Left lung (tissue), 10 donors: ENCODE measurements around the gene TPCN2. TPM values are rescaled to one million over a fixed set of nuclear protein-coding genes. Genes with fewer than 3 reads are reported as not detected.
A peak's percentile ranks its signal among the peaks of the same experiment; 100 is the strongest.
"Not testable (repeated sequence)": the region's sequence is repeated elsewhere in the genome, so short reads cannot be mapped to it uniquely, and the experiment has no call there.

Source experiments
- ATAC-seq: fragments of 200-7000 bp; cut with Tn5 transposase; one replicate; pipeline ENCODE4 v1.9.1; 2020; ENCODE audit warnings: moderate library complexity
- DNase-seq, 4 donors: peaks; one replicate each; pipeline ENCODE4 v3.0.0-alpha.2; 2013 to 2020
- H3K27ac ChIP-seq, 2 donors: fragments of 200-600 bp; sonication (generic) in 1 of 2; one replicate each; pipeline versions ENCODE4 v1.5.0 to v1.8.0; 2020 to 2021
- H3K27me3 ChIP-seq, 2 donors: fragments of 200-600 bp; sonication (generic) in 1 of 2; one replicate each; pipeline versions ENCODE4 v1.5.0 to v1.8.0; 2020 to 2021
- H3K36me3 ChIP-seq, 2 donors: fragments of 200-600 bp; sonication (generic) in 1 of 2; one replicate each; pipeline versions ENCODE4 v1.5.0 to v1.8.0; 2020 to 2021
- H3K4me1 ChIP-seq, 2 donors: fragments of 200-600 bp; one replicate each; pipeline ENCODE4 v1.8.0; 2021
- H3K4me3 ChIP-seq, 2 donors: fragments of 200-600 bp; sonication (generic) in 1 of 2; one replicate each; pipeline versions ENCODE4 v1.5.0 to v1.8.0; 2020 to 2021; ENCODE audit warnings: mild to moderate bottlenecking in 1 of 2
- H3K9me3 ChIP-seq, 2 donors: fragments of 200-600 bp; sonication (generic) in 1 of 2; one replicate each; pipeline versions ENCODE4 v1.5.0 to v1.8.0; 2020 to 2021
- intact Hi-C, 2 donors: fragments of 100-400 bp; cut with DNase I; formaldehyde crosslinking; loops; one replicate each; pipeline versions ENCODE4 v1.11.2 to v1.14.2; 2022
- polyA plus RNA-seq, 6 donors: library from polyadenylated mRNA; unstranded; fragments of 120-200 nt; gene quantifications; one replicate each; pipeline ENCODE4 v1.2.1, GENCODE V29; 2013; ENCODE audit not compliant: insufficient read length in 6 of 6
- total RNA-seq, 2 donors: library from RNA; stranded (reverse); fragmentation: NEBNext Ultra II Directional; extraction: Animal tissue kit (Norgen Biotek cat#: 25700); gene quantifications; one replicate each; pipeline ENCODE4 v1.2.1, GENCODE V29; 2021
- TF ChIP-seq, protein P1 (sequence below), 2 donors: fragments of 200-600 bp; sonication (generic) in 1 of 2; IDR thresholded peaks; one replicate each; pipeline versions ENCODE4 v1.5.0 to v1.8.0; 2021; ENCODE audit warnings: antibody characterized with exemption in 2 of 2
- donor health status: DM: no; HTN: yes; CAD: no.
- donor health status: DM: no; HTN: no; CAD: no.

Gene TPCN2
- total and polyA plus RNA-seq, 8 donors, result 12.1 to 22.0 (median 14.9) TPM

- DNase-seq (no peak), ATAC-seq (no peak)
- TF ChIP-seq, protein P1, sequence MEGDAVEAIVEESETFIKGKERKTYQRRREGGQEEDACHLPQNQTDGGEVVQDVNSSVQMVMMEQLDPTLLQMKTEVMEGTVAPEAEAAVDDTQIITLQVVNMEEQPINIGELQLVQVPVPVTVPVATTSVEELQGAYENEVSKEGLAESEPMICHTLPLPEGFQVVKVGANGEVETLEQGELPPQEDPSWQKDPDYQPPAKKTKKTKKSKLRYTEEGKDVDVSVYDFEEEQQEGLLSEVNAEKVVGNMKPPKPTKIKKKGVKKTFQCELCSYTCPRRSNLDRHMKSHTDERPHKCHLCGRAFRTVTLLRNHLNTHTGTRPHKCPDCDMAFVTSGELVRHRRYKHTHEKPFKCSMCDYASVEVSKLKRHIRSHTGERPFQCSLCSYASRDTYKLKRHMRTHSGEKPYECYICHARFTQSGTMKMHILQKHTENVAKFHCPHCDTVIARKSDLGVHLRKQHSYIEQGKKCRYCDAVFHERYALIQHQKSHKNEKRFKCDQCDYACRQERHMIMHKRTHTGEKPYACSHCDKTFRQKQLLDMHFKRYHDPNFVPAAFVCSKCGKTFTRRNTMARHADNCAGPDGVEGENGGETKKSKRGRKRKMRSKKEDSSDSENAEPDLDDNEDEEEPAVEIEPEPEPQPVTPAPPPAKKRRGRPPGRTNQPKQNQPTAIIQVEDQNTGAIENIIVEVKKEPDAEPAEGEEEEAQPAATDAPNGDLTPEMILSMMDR (IDR thresholded peaks at IDR 0.05), result no peak
- H3K4me1 ChIP-seq, result no peaks in the 10 kb centered on the region
- no peak overlapping the region for H3K4me3 ChIP-seq
- intact Hi-C loops, result no loop called here
- no peaks in the 10 kb centered on the region for H3K9me3 ChIP-seq
- H3K27ac ChIP-seq, result no peak overlapping the region
- no peaks in the 10 kb centered on the region for H3K27me3 ChIP-seq
- peaks cover 0 to 72% of the 10 kb centered on the region in 2 donors for H3K36me3 ChIP-seq
Measured at GRCh38 chr11:69073469-69073868, 24.7 kb downstream of the TPCN2 start.

DNA sequence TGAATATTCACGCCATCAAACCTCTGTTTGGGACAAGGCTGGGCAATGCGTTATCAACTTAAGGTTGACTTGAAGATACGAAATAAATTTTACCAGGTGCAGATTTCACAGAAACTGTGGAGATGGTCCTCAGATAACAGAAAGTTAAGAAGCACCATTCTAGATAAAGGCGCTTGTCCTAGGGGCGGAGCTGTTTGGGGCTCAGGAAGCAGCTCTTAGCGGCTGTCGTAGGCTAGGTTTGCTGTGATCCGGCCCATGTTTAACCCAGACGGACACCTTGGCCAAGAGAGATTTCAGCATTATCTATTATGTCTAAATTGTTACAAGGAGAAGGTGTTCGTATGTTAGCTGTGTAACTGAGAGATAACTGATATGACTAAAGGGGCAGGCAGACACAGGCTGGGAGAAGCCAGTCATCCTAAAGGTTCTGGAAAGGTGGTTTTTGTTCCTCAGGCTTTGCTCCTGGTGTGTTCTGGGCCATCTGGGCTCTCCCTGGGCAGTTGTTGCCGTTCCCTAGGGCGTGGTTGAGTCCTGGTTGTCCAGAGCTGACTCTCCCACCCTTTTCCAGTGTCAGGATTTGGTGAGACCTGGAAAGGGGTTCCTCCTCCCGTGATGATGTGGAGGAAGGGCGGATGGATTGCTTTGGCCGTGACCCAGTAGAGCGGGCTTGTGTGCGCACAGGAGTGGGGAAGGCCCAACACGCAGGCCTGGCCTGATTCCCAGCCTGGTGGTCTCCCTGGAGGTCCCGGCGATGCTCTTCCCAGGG is 25.8 kb downstream of the TPCN2 start:
- H3K36me3 ChIP-seq, result peaks cover 0 to 83% of the 10 kb centered on the region in 2 donors
- ATAC-seq (no peak), DNase-seq (no peak)
- TF ChIP-seq, protein P1 (IDR thresholded peaks at IDR 0.05), result no peak
- H3K4me3 ChIP-seq, result no peak overlapping the region
- no peak overlapping the region for H3K27ac ChIP-seq
- no peaks in the 10 kb centered on the region for H3K27me3 ChIP-seq
- no peaks in the 10 kb centered on the region for H3K9me3 ChIP-seq
- peaks cover 0 to 8% of the 10 kb centered on the region in 2 donors for H3K4me1 ChIP-seq
- intact Hi-C loops, result no loop called here

GRCh38 chr11:69075421-69076128 is 26.8 kb downstream of the TPCN2 start:
- no peak overlapping the region for H3K27ac ChIP-seq
- peaks cover 0 to 83% of the 10 kb centered on the region in 2 donors for H3K36me3 ChIP-seq
- DNase-seq (peak in 1 of 4 donors; percentile 69), ATAC-seq (peak; percentile 44)
- TF ChIP-seq, protein P1 (IDR thresholded peaks at IDR 0.05), result no peak
- intact Hi-C loops, result no loop called here
- H3K27me3 ChIP-seq, result no peaks in the 10 kb centered on the region
- H3K4me3 ChIP-seq, result no peak overlapping the region
- H3K9me3 ChIP-seq, result no peaks in the 10 kb centered on the region
- peaks cover 0 to 17% of the 10 kb centered on the region in 2 donors for H3K4me1 ChIP-seq

DNA sequence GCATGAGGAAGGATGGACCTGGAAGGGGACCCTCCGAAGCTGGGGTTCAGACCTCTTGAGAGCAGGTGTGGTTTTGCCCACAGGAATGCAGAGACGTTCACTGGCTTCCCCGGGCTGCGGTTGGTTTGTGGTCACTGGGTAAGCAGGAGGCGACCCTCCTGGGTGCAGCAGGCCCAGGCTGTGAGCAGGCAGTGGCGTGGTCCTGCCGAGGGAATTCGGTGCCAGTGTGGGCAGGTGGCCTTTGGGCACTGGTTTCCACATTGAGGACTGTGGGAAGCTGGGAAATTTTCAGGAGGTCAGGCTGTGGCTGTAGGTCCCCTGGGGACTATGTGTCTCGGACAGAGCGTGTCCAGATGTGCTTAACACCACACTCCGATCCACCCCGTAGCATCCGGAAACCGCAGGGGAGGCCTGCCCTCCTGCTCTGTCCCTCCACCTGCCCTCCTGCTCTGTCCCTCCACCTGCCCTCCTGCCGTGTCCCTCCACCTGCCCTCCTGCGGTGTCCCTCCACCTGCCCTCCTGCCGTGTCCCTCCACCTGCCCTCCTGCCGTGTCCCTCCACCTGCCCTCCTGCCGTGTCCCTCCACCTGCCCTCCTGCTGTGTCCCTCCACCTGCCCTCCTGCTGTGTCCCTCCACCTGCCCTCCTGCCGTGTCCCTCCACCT is 27.5 kb downstream of the TPCN2 start:
- intact Hi-C loops, result no loop called here
- no peak overlapping the region for H3K27ac ChIP-seq
- H3K4me3 ChIP-seq, result no peak overlapping the region
- no peaks in the 10 kb centered on the region for H3K9me3 ChIP-seq
- peaks cover 0 to 20% of the 10 kb centered on the region in 2 donors for H3K4me1 ChIP-seq
- H3K27me3 ChIP-seq, result no peaks in the 10 kb centered on the region
- TF ChIP-seq, protein P1 (IDR thresholded peaks at IDR 0.05), result no peak
- ATAC-seq (no peak), DNase-seq (no peak)
- peaks cover 0 to 86% of the 10 kb centered on the region in 2 donors for H3K36me3 ChIP-seq

- H3K9me3 ChIP-seq, ATAC-seq, H3K27ac ChIP-seq, intact Hi-C loops, DNase-seq, H3K27me3 ChIP-seq, H3K4me3 ChIP-seq: not testable (repeated sequence)
- H3K36me3 ChIP-seq, result peaks cover 0 to 86% of the 10 kb centered on the region in 2 donors
- peaks cover 0 to 20% of the 10 kb centered on the region in 2 donors for H3K4me1 ChIP-seq
Measured at GRCh38 chr11:69076977-69077376, 28.2 kb downstream of the TPCN2 start.
